GM12878 (cell line): Measurements from ENCODE around the gene CCM2. TPM values are rescaled to one million over a fixed set of nuclear protein-coding genes. Genes with fewer than 3 reads are reported as not detected.

Experiments
- ATAC-seq: fragments of 200-7000 bp; cut with Tn5 transposase; 3 replicates; pipeline ENCODE4 v1.9.1; 2020; ENCODE audit warnings: mild to moderate bottlenecking, moderate library complexity
- BruUV-seq: library from RNA; stranded (reverse); fragments of 400-500 nt; replicated peaks from 2 replicates; lab custom pipeline; 2021; lab: Mats Ljungman, UMichigan
- CTCF ChIA-PET: fragments of 300-600 bp; sonication (Branson Sonifier 250); formaldehyde crosslinking; extraction: SDS; loops from one replicate; lab custom pipeline; 2021; ENCODE audit warnings: inconsistent platforms; lab: Yijun Ruan, JAX
- POLR2A ChIA-PET: fragments of 350-600 bp; formaldehyde crosslinking; extraction: SDS; loops from one replicate; lab custom pipeline; 2021; ENCODE audit warnings: inconsistent platforms; lab: Charles Lee
- RAD21 ChIA-PET: fragments of 300-600 bp; sonication (Branson Sonifier 250); formaldehyde crosslinking; loops from one replicate; lab custom pipeline; 2023; ENCODE audit warnings: antibody characterized with exemption; ENCODE audit not compliant: unreplicated experiment; lab: Charles Lee
- SMC1A ChIA-PET: fragments of 300-600 bp; sonication (Branson Sonifier 250); formaldehyde crosslinking; loops from one replicate; lab custom pipeline; 2023; ENCODE audit not compliant: unreplicated experiment, uncharacterized antibody; lab: Charles Lee
- DNase-seq: peaks from one replicate; pipeline ENCODE4 v3.0.0-alpha.2; 2011; ENCODE audit warnings: low read depth, low spot score
- FAIRE-seq: peaks from 3 replicates; lab custom pipeline; 2011; peaks lifted over from hg19 to GRCh38; lab: Jason Lieb, UNC
- H2AFZ ChIP-seq: 2 replicates; pipeline ENCODE4 v1.6.0; 2011; ENCODE audit warnings: low read depth, low read length, control low read depth; ENCODE audit not compliant: control insufficient read depth
- H3K27ac ChIP-seq: 2 replicates; pipeline ENCODE4 v1.5.1; 2011; ENCODE audit warnings: control low read depth; ENCODE audit not compliant: control insufficient read depth, insufficient read depth
- H3K27me3 ChIP-seq, 2 experiments: replicated peaks in 1 of 2; 2 replicates each; pipeline versions ENCODE4 v1.6.0 to v1.6.1; 2011; ENCODE audit warnings: low read length in 1 of 2; ENCODE audit not compliant: control insufficient read depth in 2 of 2, insufficient read depth in 2 of 2
- H3K36me3 ChIP-seq, 2 experiments: 2 replicates each; pipeline ENCODE4 v1.5.1; 2011; ENCODE audit warnings: low read length in 1 of 2; ENCODE audit not compliant: control insufficient read depth in 2 of 2, insufficient read depth in 2 of 2
- H3K4me1 ChIP-seq: 2 replicates; pipeline ENCODE4 v1.6.1; 2011; ENCODE audit warnings: mild to moderate bottlenecking, low read length, moderate library complexity, mixed read lengths; ENCODE audit not compliant: control insufficient read depth, insufficient read depth
- H3K4me2 ChIP-seq: 2 replicates; pipeline ENCODE4 v1.6.0; 2011; ENCODE audit warnings: control low read depth; ENCODE audit not compliant: control insufficient read depth, insufficient read depth
- H3K4me3 ChIP-seq: fragments of 200-600 bp; sonication (generic); 2 replicates; pipeline ENCODE4 v1.5.1; 2016
- H3K79me2 ChIP-seq: 2 replicates; pipeline ENCODE4 v1.6.0; 2011; ENCODE audit warnings: low read length; ENCODE audit not compliant: control insufficient read depth, insufficient read depth
- H3K9ac ChIP-seq: 2 replicates; pipeline ENCODE4 v1.8.0; 2011; ENCODE audit warnings: low read length, control low read depth, mixed read lengths; ENCODE audit not compliant: control insufficient read depth, insufficient read depth
- H3K9me3 ChIP-seq: replicated peaks from 3 replicates; pipeline ENCODE4 v1.5.1; 2011; ENCODE audit warnings: mild to moderate bottlenecking, low read length; ENCODE audit not compliant: control insufficient read depth, insufficient read depth
- H4K20me1 ChIP-seq: 2 replicates; pipeline ENCODE4 v1.6.0; 2011; ENCODE audit not compliant: control insufficient read depth, insufficient read depth
- BHLHE40 ChIP-seq, 2 experiments: fragments of 450-650 bp in 1 of 2; IDR thresholded peaks; 2 replicates each; pipeline ENCODE4 v1.6.1; 2011 to 2017; ENCODE audit warnings: low read depth in 2 of 2, borderline replicate concordance in 1 of 2, improper control_type of control experiment in 1 of 2, low read length in 1 of 2, mild to moderate bottlenecking in 1 of 2
- EED ChIP-seq: sonication (generic); IDR thresholded peaks from 2 replicates; pipeline ENCODE4 v1.6.1; 2016; ENCODE audit warnings: antibody characterized with exemption, low read depth
- ESRRA ChIP-seq: IDR thresholded peaks from 2 replicates; pipeline ENCODE4 v1.6.1; 2012; ENCODE audit warnings: mild to moderate bottlenecking, low read length, improper control_type of control experiment
- JUNB ChIP-seq: IDR thresholded peaks from 2 replicates; pipeline ENCODE4 v1.6.1; 2016; ENCODE audit warnings: antibody characterized with exemption, mild to moderate bottlenecking
- KDM1A ChIP-seq: fragments of 200-600 bp; sonication (generic); IDR thresholded peaks from 2 replicates; pipeline ENCODE4 v1.6.1; 2016; ENCODE audit warnings: borderline replicate concordance
- MEF2B ChIP-seq: fragments of 450-650 bp; IDR thresholded peaks from 2 replicates; pipeline ENCODE4 v1.6.1; 2018; ENCODE audit warnings: mild to moderate bottlenecking, moderate library complexity; ENCODE audit not compliant: partially characterized antibody, poor library complexity, severe bottlenecking
- NR2C2 ChIP-seq: IDR thresholded peaks from 2 replicates; pipeline ENCODE4 v1.6.1; 2011; ENCODE audit warnings: borderline replicate concordance, low read depth; ENCODE audit not compliant: control insufficient read depth, insufficient read length
- NRF1 ChIP-seq: conservative IDR thresholded peaks from 2 replicates; pipeline ENCODE4 v1.6.1; 2011; ENCODE audit warnings: mild to moderate bottlenecking, low read depth, low read length, improper control_type of control experiment
- SREBF2 ChIP-seq: IDR thresholded peaks from 2 replicates; pipeline ENCODE4 v1.6.1; 2012; ENCODE audit warnings: mild to moderate bottlenecking, low read length
- TBL1XR1 ChIP-seq: IDR thresholded peaks from 2 replicates; pipeline ENCODE4 v1.6.1; 2012; ENCODE audit warnings: low read depth, low read length, improper control_type of control experiment
- ZBTB33 ChIP-seq: fragments of 450-650 bp; IDR thresholded peaks from 2 replicates; pipeline ENCODE4 v1.6.1; 2017; ENCODE audit warnings: mild to moderate bottlenecking
- ZBTB4 ChIP-seq: fragments of 450-650 bp; formaldehyde crosslinking; IDR thresholded peaks from 2 replicates; pipeline ENCODE4 v1.4.0; 2022; ENCODE audit warnings: mild to moderate bottlenecking, moderate library complexity
- WGBS: methylation state at CpG from one replicate; pipeline ENCODE4 v1.1.6; 2016; ENCODE audit warnings: low lambda C conversion rate; ENCODE audit not compliant: insufficient replicate concordance, insufficient coverage; ENCODE audit errors: missing lambda C conversion rate; 5-methylcytosine and 5-hydroxymethylcytosine counted together
- in situ Hi-C: fragments of 300-500 bp; cut with MboI; formaldehyde crosslinking; loops from 9 replicates; pipeline ENCODE4 v1.14.3; 2018; ENCODE audit warnings: mixed read lengths
- intact Hi-C: fragments of 100-400 bp; cut with micrococcal nuclease; formaldehyde crosslinking; loops from one replicate; pipeline ENCODE4 v1.14.2; 2022; ENCODE audit not compliant: unreplicated experiment
- polyA plus RNA-seq, 11 experiments: library from polyadenylated mRNA; depleted of rRNA in 4 of 11; unstranded in 6 of 11; stranded (reverse) in 5 of 11; fragments of >200 nt; fragmentation: Nextera tagmentation in 4 of 11; fragmentation: Illumina TruSeq in 1 of 11; extraction: Ambion mirVana in 4 of 11; extraction: Trizol in 1 of 11; gene quantifications; 1 replicate in 1 of 11; 2 replicates in 10 of 11; pipeline versions ENCODE4 v1.2.1 to v1.2.3, GENCODE V29; 2011 to 2016; ENCODE audit warnings: inconsistent platforms in 2 of 11, missing spikeins in 2 of 11, low read depth in 1 of 11
- total RNA-seq, 4 experiments: library from RNA; depleted of rRNA in 3 of 4; stranded (reverse); fragments of >200 nt in 3 of 4; fragmentation: Illumina TruSeq in 1 of 4; extraction: Trizol in 1 of 4; gene quantifications; 2 replicates each; pipeline versions ENCODE4 v1.2.1 to v1.2.3, GENCODE V29; 2013 to 2021

CCM2 gene
- total and polyA plus RNA-seq, 10 of the 15 experiments (the other 5 are each of a cell fraction or from before 2014, with no cell fraction given) = 1.00 to 82.3 (median 48.7) TPM

- no peak overlapping the region for H2AFZ ChIP-seq
- ATAC-seq = no peak
Measured at GRCh38 chr7:45070254-45070642, 70.2 kb downstream of the CCM2 start.

More at GRCh38 chr7:45070254-45070642, 70.2 kb downstream of the CCM2 start:
- ChIA-PET RAD21 (no interaction called here), POLR2A (interaction anchor here (1.1 kb wide), 1 partner anchor 96 kb away, joined by 3 read pairs; no protein-coding TSS in a partner anchor), SMC1A (interaction anchor here (0.7 to 1.0 kb wide), 3 partner anchors 36 to 72 kb away, joined by 3 read pairs; no protein-coding TSS in a partner anchor), CTCF (interaction anchor here (0.9 kb wide), 1 partner anchor 67 kb away, joined by 3 read pairs; no protein-coding TSS in a partner anchor)
- Histone ChIP-seq H3K9ac (no peak overlapping the region), H3K4me1 (no peaks in the 10 kb centered on the region), H3K27ac (no peak overlapping the region), H3K79me2 (no peaks in the 10 kb centered on the region), H3K9me3 (no peaks in the 10 kb centered on the region), H3K27me3 (no peaks in the 10 kb centered on the region), H4K20me1 (peaks cover 6% of the 10 kb centered on the region; the same call in 1 of the 2 replicates), H3K36me3 (peaks cover 35 to 65% of the 10 kb centered on the region in 2 experiments), H3K4me2 (no peak overlapping the region), H3K4me3 (no peak overlapping the region)
- DNase-seq = no peak
- intact Hi-C loops = no loop called here
- TF ChIP-seq MEF2B (no peak), NR2C2 (no peak), NRF1 (no peak), ZBTB4 (no peak), JUNB (no peak), KDM1A (no peak), BHLHE40 (IDR thresholded peaks at IDR 0.05; ENCODE audit: borderline replicate concordance in 1 of 2, low read depth in 2 of 2, low read length in 1 of 2) (no peak), SREBF2 (no peak), ZBTB33 (no peak), TBL1XR1 (no peak), EED (no peak), ESRRA (no peak)
- WGBS = 100% methylated on average over 1 of the region's 1 CpG
- in situ Hi-C loops = no loop called here
- BruUV-seq = no TSS peak
- FAIRE-seq = no peak
